Keratinocyte (primary cell): ENCODE data around the gene TNS1. TPM values are rescaled to one million over a fixed set of nuclear protein-coding genes. Genes with fewer than 3 reads are reported as not detected.

Experiments
- DNase-seq: peaks from one replicate; pipeline ENCODE4 v3.0.0-alpha.2; 2011; ENCODE audit warnings: low read depth, missing footprints, low spot score
- FAIRE-seq: peaks from 2 replicates; lab custom pipeline; 2011; peaks lifted over from hg19 to GRCh38; lab: Jason Lieb, UNC
- H2AFZ ChIP-seq: 2 replicates; pipeline ENCODE4 v1.6.0; 2012; ENCODE audit warnings: low read length, control low read depth, inconsistent platforms; ENCODE audit not compliant: control insufficient read depth
- H3K27ac ChIP-seq: 2 replicates; pipeline ENCODE4 v1.5.1; 2011; ENCODE audit warnings: low read length; ENCODE audit not compliant: control insufficient read depth, insufficient read depth
- H3K27me3 ChIP-seq: 3 replicates; pipeline ENCODE4 v1.6.0; 2011; ENCODE audit warnings: low read length; ENCODE audit not compliant: control insufficient read depth, insufficient read depth; ENCODE audit errors: extremely low read depth
- H3K36me3 ChIP-seq, 2 experiments: 2 replicates in 1 of 2; 3 replicates in 1 of 2; pipeline ENCODE4 v1.5.1; 2011; ENCODE audit warnings: low read length in 2 of 2, mild to moderate bottlenecking in 1 of 2; ENCODE audit not compliant: control insufficient read depth in 2 of 2, insufficient read depth in 2 of 2; ENCODE audit errors: extremely low read depth in 1 of 2
- H3K4me1 ChIP-seq: 3 replicates; pipeline ENCODE4 v1.5.1; 2011; ENCODE audit warnings: low read length; ENCODE audit not compliant: control insufficient read depth, insufficient read depth; ENCODE audit errors: extremely low read depth
- H3K4me2 ChIP-seq: 3 replicates; pipeline ENCODE4 v1.6.0; 2011; ENCODE audit warnings: low read depth, low read length; ENCODE audit not compliant: control insufficient read depth, insufficient read depth; ENCODE audit errors: extremely low read depth
- H3K4me3 ChIP-seq, 3 experiments: fragments of 200-600 bp in 1 of 3; sonication (generic) in 1 of 3; 2 replicates in 2 of 3; 3 replicates in 1 of 3; pipeline ENCODE4 v1.5.1; 2011 to 2016; ENCODE audit warnings: low read length in 3 of 3, mild to moderate bottlenecking in 3 of 3, control low read depth in 2 of 3, inconsistent platforms in 1 of 3, low read depth in 1 of 3, mixed read lengths in 1 of 3, mixed run types in 1 of 3, moderate library complexity in 1 of 3; ENCODE audit not compliant: control insufficient read depth in 2 of 3, insufficient read depth in 2 of 3; ENCODE audit errors: extremely low read depth in 1 of 3
- H3K79me2 ChIP-seq: 2 replicates; pipeline ENCODE4 v1.6.0; 2012; ENCODE audit warnings: low read length; ENCODE audit not compliant: control insufficient read depth, insufficient read depth
- H3K9ac ChIP-seq: 3 replicates; pipeline ENCODE4 v1.6.0; 2011; ENCODE audit warnings: low read length; ENCODE audit not compliant: control insufficient read depth, insufficient read depth; ENCODE audit errors: extremely low read depth
- H3K9me1 ChIP-seq: 3 replicates; pipeline ENCODE4 v1.6.0; 2011; ENCODE audit warnings: low read length; ENCODE audit not compliant: control insufficient read depth, insufficient read depth; ENCODE audit errors: extremely low read depth
- H3K9me3 ChIP-seq: 2 replicates; pipeline ENCODE4 v1.5.1; 2012; ENCODE audit warnings: low read depth, low read length; ENCODE audit not compliant: control insufficient read depth
- H4K20me1 ChIP-seq: 3 replicates; pipeline ENCODE4 v1.6.0; 2011; ENCODE audit warnings: low read length; ENCODE audit not compliant: control insufficient read depth, insufficient read depth; ENCODE audit errors: extremely low read depth
- EZH2 ChIP-seq: IDR thresholded peaks from one replicate; pipeline ENCODE4 v1.6.1; 2012; ENCODE audit warnings: inconsistent platforms, mild to moderate bottlenecking, low read length, moderate library complexity
- dilution Hi-C: fragments of 300-500 bp; cut with MboI; formaldehyde crosslinking; loops from one replicate; pipeline ENCODE4 v1.7.0; 2020; ENCODE audit warnings: low sequenced_read_pairs; ENCODE audit not compliant: extremely low pct_ligation_motif_present
- polyA plus RNA-seq, 5 experiments: library from polyadenylated mRNA; depleted of rRNA in 3 of 5; stranded (reverse) in 3 of 5; stranded (forward) in 1 of 5; unstranded in 1 of 5; fragments of >200 nt; gene quantifications; 1 replicate in 1 of 5; 2 replicates in 3 of 5; 3 replicates in 1 of 5; pipeline versions ENCODE4 v1.2.1 to v1.2.3, GENCODE V29; 2011 to 2012; ENCODE audit warnings: missing spikeins in 2 of 5, low read depth in 1 of 5, low replicate concordance in 1 of 5
- TF ChIP-seq, protein P1 (sequence below), 3 experiments: IDR thresholded peaks in 1 of 3; conservative IDR thresholded peaks in 1 of 3; optimal IDR thresholded peaks in 1 of 3; 2 replicates in 2 of 3; 3 replicates in 1 of 3; pipeline versions ENCODE3 to v1.5.1; 2011; ENCODE audit warnings: low read length in 3 of 3, mild to moderate bottlenecking in 3 of 3, moderate library complexity in 2 of 3, control low read depth in 1 of 3, inconsistent platforms in 1 of 3; ENCODE audit not compliant: insufficient read depth in 2 of 3; ENCODE audit errors: extremely low read depth in 1 of 3

TNS1 gene
- polyA plus RNA-seq, 1 donor (not counting 4 experiments of a cell fraction or from before 2014, with no cell fraction given), result 2.5 TPM

DNA sequence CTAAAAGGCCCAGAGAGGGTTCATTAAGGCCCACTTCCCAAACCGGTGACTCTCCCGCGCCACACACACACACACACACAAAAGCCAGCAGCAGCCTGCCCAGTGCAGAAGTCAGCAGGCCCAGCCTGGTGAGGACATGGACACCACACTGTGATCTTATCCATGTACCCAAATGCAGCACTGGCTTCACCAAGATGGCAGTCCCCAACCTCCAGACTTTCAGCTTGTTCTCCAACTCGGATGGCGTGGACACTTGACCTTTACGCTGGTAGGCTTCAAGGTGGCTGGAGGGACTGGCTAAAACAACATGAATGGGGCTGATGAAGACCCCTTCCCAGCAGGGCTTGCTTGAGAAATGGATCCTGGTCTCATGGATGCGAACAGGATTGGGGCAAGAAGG is 50.4 kb downstream of the TNS1 start:
- FAIRE-seq (no peak), DNase-seq (no peak)
- Histone ChIP-seq H3K9me1 (no peaks in the 10 kb centered on the region), H3K27me3 (peaks cover 7% of the 10 kb centered on the region), H3K9me3 (no peaks in the 10 kb centered on the region), H4K20me1 (no peaks in the 10 kb centered on the region), H3K79me2 (no peaks in the 10 kb centered on the region), H3K36me3 (no peaks in the 10 kb centered on the region), H3K4me1 (peaks cover 23% of the 10 kb centered on the region), H3K4me3 (no peak overlapping the region), H2AFZ (no peak overlapping the region), H3K4me2 (no peak overlapping the region), H3K27ac (no peak overlapping the region), H3K9ac (no peak overlapping the region)
- TF ChIP-seq, protein P1, sequence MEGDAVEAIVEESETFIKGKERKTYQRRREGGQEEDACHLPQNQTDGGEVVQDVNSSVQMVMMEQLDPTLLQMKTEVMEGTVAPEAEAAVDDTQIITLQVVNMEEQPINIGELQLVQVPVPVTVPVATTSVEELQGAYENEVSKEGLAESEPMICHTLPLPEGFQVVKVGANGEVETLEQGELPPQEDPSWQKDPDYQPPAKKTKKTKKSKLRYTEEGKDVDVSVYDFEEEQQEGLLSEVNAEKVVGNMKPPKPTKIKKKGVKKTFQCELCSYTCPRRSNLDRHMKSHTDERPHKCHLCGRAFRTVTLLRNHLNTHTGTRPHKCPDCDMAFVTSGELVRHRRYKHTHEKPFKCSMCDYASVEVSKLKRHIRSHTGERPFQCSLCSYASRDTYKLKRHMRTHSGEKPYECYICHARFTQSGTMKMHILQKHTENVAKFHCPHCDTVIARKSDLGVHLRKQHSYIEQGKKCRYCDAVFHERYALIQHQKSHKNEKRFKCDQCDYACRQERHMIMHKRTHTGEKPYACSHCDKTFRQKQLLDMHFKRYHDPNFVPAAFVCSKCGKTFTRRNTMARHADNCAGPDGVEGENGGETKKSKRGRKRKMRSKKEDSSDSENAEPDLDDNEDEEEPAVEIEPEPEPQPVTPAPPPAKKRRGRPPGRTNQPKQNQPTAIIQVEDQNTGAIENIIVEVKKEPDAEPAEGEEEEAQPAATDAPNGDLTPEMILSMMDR (optimal IDR thresholded peaks at IDR 0.05 in 1 of 3, IDR thresholded peaks at IDR 0.05 in 1 of 3, conservative IDR thresholded peaks at IDR 0.05 in 1 of 3; ENCODE audit: extremely low read depth in 1 of 3, insufficient read depth in 2 of 3, low read length in 3 of 3), result no peak
- no peak for TF ChIP-seq EZH2
- dilution Hi-C loops, result no loop called here

DNA sequence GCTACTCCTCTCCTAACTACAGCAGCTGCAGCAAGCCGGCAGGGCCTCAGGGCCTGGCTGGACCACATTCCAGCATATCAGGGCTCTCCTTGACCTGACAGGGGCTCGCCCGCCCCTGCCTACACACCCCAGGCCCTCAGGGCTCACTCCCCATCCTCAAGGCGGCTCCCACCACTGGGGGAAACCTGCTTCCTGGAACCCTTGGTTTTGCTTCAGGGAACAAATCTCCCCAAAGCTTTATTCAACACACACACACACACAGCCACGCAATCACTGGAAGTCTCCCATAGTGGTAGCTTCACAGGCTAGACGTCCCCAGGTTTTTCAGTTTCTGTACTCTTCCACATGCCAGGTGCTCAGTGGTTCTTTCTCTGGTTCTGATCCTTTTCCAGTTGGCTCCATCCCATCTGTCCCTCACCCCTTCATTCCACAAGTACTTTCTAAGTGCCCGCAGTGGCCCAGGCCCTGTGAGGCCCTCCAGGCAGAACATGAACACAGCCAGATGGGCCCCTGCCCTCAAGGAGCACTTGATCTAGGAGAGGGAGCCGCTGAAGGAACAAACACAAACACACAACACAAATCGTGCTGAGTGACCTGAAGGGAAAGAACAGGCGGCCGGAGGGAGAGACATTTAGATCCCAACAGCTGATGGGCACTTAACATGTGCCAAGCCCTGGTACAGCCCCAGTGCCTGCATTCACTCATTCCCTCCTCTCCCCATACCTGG is 51.1 kb downstream of the TNS1 start:
- DNase-seq (no peak), FAIRE-seq (no peak)
- H3K27ac ChIP-seq, result no peak overlapping the region
- no peaks in the 10 kb centered on the region for H3K9me3 ChIP-seq
- H4K20me1 ChIP-seq, result no peaks in the 10 kb centered on the region
- H3K27me3 ChIP-seq, result peaks cover 8% of the 10 kb centered on the region
- dilution Hi-C loops, result no loop called here
- H3K36me3 ChIP-seq, result no peaks in the 10 kb centered on the region
- H3K79me2 ChIP-seq, result no peaks in the 10 kb centered on the region
- H3K4me1 ChIP-seq, result peaks cover 23% of the 10 kb centered on the region
- H3K9ac ChIP-seq, result no peak overlapping the region
- TF ChIP-seq EZH2, result no peak
- TF ChIP-seq, protein P1 (optimal IDR thresholded peaks at IDR 0.05 in 1 of 3, IDR thresholded peaks at IDR 0.05 in 1 of 3, conservative IDR thresholded peaks at IDR 0.05 in 1 of 3; ENCODE audit: extremely low read depth in 1 of 3, insufficient read depth in 2 of 3, low read length in 3 of 3), result no peak
- no peak overlapping the region for H2AFZ ChIP-seq
- H3K9me1 ChIP-seq, result no peaks in the 10 kb centered on the region
- no peak overlapping the region for H3K4me3 ChIP-seq
- no peak overlapping the region for H3K4me2 ChIP-seq
